HepG2 (cell line): Measurements from ENCODE around the gene PIEZO2. TPM values are rescaled to one million over a fixed set of nuclear protein-coding genes. Genes with fewer than 3 reads are reported as not detected.

Experiments
- ATAC-seq: fragments of 200-7000 bp; cut with Tn5 transposase; 3 replicates; pipeline ENCODE4 v1.9.1; 2020; ENCODE audit warnings: mild to moderate bottlenecking, moderate library complexity
- BruUV-seq: library from RNA; stranded (reverse); fragments of 400-500 nt; replicated peaks from 2 replicates; lab custom pipeline; 2021; lab: Mats Ljungman, UMichigan
- CTCF ChIA-PET: fragments of 300-600 bp; formaldehyde crosslinking; extraction: SDS; loops from one replicate; lab custom pipeline; 2021; ENCODE audit warnings: low total read pairs, inconsistent platforms, low intra/inter-chr PET ratio; lab: Yijun Ruan, JAX
- POLR2A ChIA-PET: fragments of 350-600 bp; sonication (Branson Sonifier 250); formaldehyde crosslinking; loops from one replicate; lab custom pipeline; 2020; ENCODE audit warnings: antibody characterized with exemption, inconsistent platforms; lab: Yijun Ruan, JAX
- DNase-seq: peaks from one replicate; pipeline ENCODE4 v3.0.0-alpha.2; 2015; ENCODE audit warnings: low spot score
- FAIRE-seq: peaks from 3 replicates; lab custom pipeline; 2011; peaks lifted over from hg19 to GRCh38; lab: Jason Lieb, UNC
- H2AFZ ChIP-seq: one replicate; pipeline ENCODE4 v1.6.1; 2011; ENCODE audit warnings: low read length, inconsistent platforms
- H3K27ac ChIP-seq: fragments of 300-600 bp; 3 replicates; pipeline ENCODE4 v1.8.0; 2011; ENCODE audit warnings: mixed run types, mild to moderate bottlenecking, mixed read lengths, low read length, inconsistent platforms; ENCODE audit not compliant: insufficient read depth; ENCODE audit errors: extremely low read length
- H3K27me3 ChIP-seq, 2 experiments: fragments of 200-600 bp in 1 of 2; 2 replicates in 1 of 2; 3 replicates in 1 of 2; pipeline versions ENCODE4 v1.6.0 to v1.8.0; 2011; ENCODE audit warnings: low read length in 2 of 2, mild to moderate bottlenecking in 2 of 2, moderate library complexity in 2 of 2, inconsistent platforms in 1 of 2; ENCODE audit not compliant: insufficient read depth in 2 of 2, control insufficient read depth in 1 of 2
- H3K36me3 ChIP-seq, 2 experiments: fragments of 200-600 bp in 1 of 2; replicated peaks in 1 of 2; 2 replicates in 1 of 2; 3 replicates in 1 of 2; pipeline versions ENCODE4 v1.5.1 to v1.8.0; 2011; ENCODE audit warnings: low read length in 2 of 2, inconsistent platforms in 1 of 2; ENCODE audit not compliant: insufficient read depth in 2 of 2, control insufficient read depth in 1 of 2
- H3K4me1 ChIP-seq: 2 replicates; pipeline ENCODE4 v1.5.1; 2012; ENCODE audit warnings: low read length, inconsistent platforms; ENCODE audit not compliant: insufficient read depth
- H3K4me2 ChIP-seq: 2 replicates; pipeline ENCODE4 v1.6.0; 2011; ENCODE audit warnings: low read depth, low read length, inconsistent platforms
- H3K4me3 ChIP-seq, 3 experiments: fragments of 200-600 bp in 1 of 3; sonication (generic), shearing (Covaris generic) in 1 of 3; replicated peaks in 1 of 3; 2 replicates each; pipeline ENCODE4 v1.5.1; 2011 to 2016; ENCODE audit warnings: low read length in 3 of 3, inconsistent platforms in 2 of 3, low read depth in 2 of 3, mild to moderate bottlenecking in 2 of 3, control low read depth in 1 of 3, mixed read lengths in 1 of 3; ENCODE audit not compliant: insufficient read depth in 1 of 3
- H3K79me2 ChIP-seq: one replicate; pipeline ENCODE4 v1.6.1; 2011; ENCODE audit warnings: low read length, inconsistent platforms; ENCODE audit not compliant: insufficient read depth
- H3K9ac ChIP-seq: 2 replicates; pipeline ENCODE4 v1.6.0; 2011; ENCODE audit warnings: mild to moderate bottlenecking, low read depth, low read length, inconsistent platforms; ENCODE audit not compliant: insufficient read depth
- H3K9me3 ChIP-seq: 2 replicates; pipeline ENCODE4 v1.5.1; 2012; ENCODE audit warnings: mild to moderate bottlenecking, low read length
- H4K20me1 ChIP-seq: 2 replicates; pipeline ENCODE4 v1.6.0; 2011; ENCODE audit warnings: inconsistent platforms, mild to moderate bottlenecking, low read length, moderate library complexity; ENCODE audit not compliant: insufficient read depth
- EED ChIP-seq: sonication (generic); formaldehyde crosslinking; IDR thresholded peaks from 2 replicates; pipeline ENCODE4 v1.5.0; 2020; ENCODE audit warnings: mild to moderate bottlenecking, missing genetic modification reagents
- GPN1 ChIP-seq: sonication (generic); formaldehyde crosslinking; IDR thresholded peaks from 2 replicates; pipeline ENCODE4 v1.5.1; 2020; ENCODE audit warnings: missing genetic modification reagents, borderline replicate concordance
- KDM3A ChIP-seq: IDR thresholded peaks from 2 replicates; pipeline ENCODE4 v1.6.1; 2018; ENCODE audit warnings: low read depth, missing compliant biosample characterization
- SMAD3 ChIP-seq: sonication (generic); formaldehyde crosslinking; IDR thresholded peaks from 2 replicates; pipeline ENCODE4 v1.4.0; 2020; ENCODE audit warnings: missing genetic modification reagents
- TOPORS ChIP-seq: sonication (generic); formaldehyde crosslinking; IDR thresholded peaks from 2 replicates; pipeline ENCODE4 v1.8.0; 2023; ENCODE audit warnings: mild to moderate bottlenecking, missing genetic modification reagents
- ZBTB7B ChIP-seq: sonication (generic); formaldehyde crosslinking; IDR thresholded peaks from 2 replicates; pipeline ENCODE4 v1.4.0; 2020; ENCODE audit warnings: missing genetic modification reagents
- ZFP36L2 ChIP-seq: sonication (generic); formaldehyde crosslinking; IDR thresholded peaks from 2 replicates; pipeline ENCODE4 v1.4.0; 2020; ENCODE audit warnings: missing genetic modification reagents
- ZNF446 ChIP-seq: sonication (generic); formaldehyde crosslinking; IDR thresholded peaks from 2 replicates; pipeline ENCODE4 v1.5.0; 2020; ENCODE audit warnings: mild to moderate bottlenecking, missing genetic modification reagents
- ZNF816 ChIP-seq: sonication (generic); formaldehyde crosslinking; IDR thresholded peaks from 2 replicates; pipeline ENCODE4 v1.8.0; 2022; ENCODE audit warnings: missing genetic modification reagents, mild to moderate bottlenecking, borderline replicate concordance
- WGBS: methylation state at CpG from one replicate; pipeline ENCODE4 v1.1.6; 2017; ENCODE audit warnings: low lambda C conversion rate; 5-methylcytosine and 5-hydroxymethylcytosine counted together
- in situ Hi-C: cut with HindIII; loops from 2 replicates; pipeline ENCODE4 v1.10.0; 2017; ENCODE audit warnings: low pct_unique_long_range_greater_than_20kb; ENCODE audit not compliant: extremely low pct_ligation_motif_present
- intact Hi-C: fragments of 100-400 bp; cut with micrococcal nuclease; formaldehyde crosslinking; loops from one replicate; pipeline ENCODE4 v1.10.0; 2022; ENCODE audit not compliant: unreplicated experiment
- polyA plus RNA-seq, 8 experiments: library from polyadenylated mRNA; depleted of rRNA in 3 of 8; stranded (reverse) in 7 of 8; unstranded in 1 of 8; fragments of >200 nt; fragmentation: Illumina TruSeq in 4 of 8; extraction: Trizol in 4 of 8; gene quantifications; 2 replicates each; pipeline versions ENCODE4 v1.2.1 to v1.2.3, GENCODE V29; 2011 to 2016; ENCODE audit warnings: low read depth in 4 of 8, missing spikeins in 1 of 8, mixed read lengths in 1 of 8; ENCODE audit not compliant: insufficient read depth in 1 of 8
- total RNA-seq, 5 experiments: library from RNA; depleted of rRNA; stranded (reverse); fragments of >200 nt; fragmentation: Illumina TruSeq; extraction: Trizol; gene quantifications; 2 replicates each; pipeline ENCODE4 v1.2.3, GENCODE V29; 2016; ENCODE audit warnings: low read depth in 1 of 5
- TF ChIP-seq, protein P1 (sequence below): IDR thresholded peaks from 2 replicates; pipeline ENCODE4 v1.6.1; 2016; ENCODE audit warnings: mild to moderate bottlenecking
- TF ChIP-seq, protein P2 (sequence below): sonication (generic); formaldehyde crosslinking; IDR thresholded peaks from 2 replicates; pipeline ENCODE4 v1.5.0; 2020; ENCODE audit warnings: mild to moderate bottlenecking, missing genetic modification reagents
- TF ChIP-seq, protein P3 (sequence below): sonication (generic); formaldehyde crosslinking; IDR thresholded peaks from 2 replicates; pipeline ENCODE4 v1.8.0; 2023; ENCODE audit warnings: mild to moderate bottlenecking, missing genetic modification reagents

The PIEZO2 gene
- total and polyA plus RNA-seq, 2 of the 13 experiments (the other 11 are each of a cell fraction or from before 2014, with no cell fraction given): 15.2 to 27.2 TPM

DNA sequence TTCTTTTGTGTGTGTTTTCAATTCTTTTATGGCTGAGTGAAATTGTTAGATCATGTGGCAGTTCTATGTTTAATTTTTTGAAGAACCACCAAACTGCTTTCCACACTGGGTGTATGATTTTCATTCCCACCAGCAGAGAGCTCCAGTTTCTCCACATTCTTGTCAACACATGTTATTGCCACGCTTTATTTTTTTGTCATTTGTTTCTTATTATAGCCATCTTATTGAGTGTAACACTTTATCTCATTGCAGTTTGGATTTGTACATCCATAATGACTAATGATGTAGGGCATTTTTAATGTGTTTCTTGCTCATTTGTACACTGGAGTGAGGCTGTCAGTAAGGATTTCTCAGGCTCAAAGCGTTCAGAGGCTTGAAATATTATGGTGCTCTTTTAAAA is 184.2 kb downstream of the PIEZO2 start:
- ATAC-seq: no peak
- no peak for DNase-seq
- Histone ChIP-seq H3K36me3 (no peaks in the 10 kb centered on the region), H3K4me3 (no peak overlapping the region), H3K79me2 (no peaks in the 10 kb centered on the region), H3K9me3 (no peaks in the 10 kb centered on the region), H3K4me1 (no peaks in the 10 kb centered on the region), H3K9ac (no peak overlapping the region), H3K27ac (no peak overlapping the region), H3K4me2 (no peak overlapping the region), H2AFZ (no peak overlapping the region), H4K20me1 (no peaks in the 10 kb centered on the region), H3K27me3 (no peaks in the 10 kb centered on the region)
- intact Hi-C loops: no loop called here
- CTCF ChIA-PET: no interaction called here
- in situ Hi-C loops: no loop called here
- 90% methylated on average over 2 of the region's 2 CpGs for WGBS
- BruUV-seq: no TSS peak
- TF ChIP-seq ZNF446: no peak
- TF ChIP-seq, protein P1, sequence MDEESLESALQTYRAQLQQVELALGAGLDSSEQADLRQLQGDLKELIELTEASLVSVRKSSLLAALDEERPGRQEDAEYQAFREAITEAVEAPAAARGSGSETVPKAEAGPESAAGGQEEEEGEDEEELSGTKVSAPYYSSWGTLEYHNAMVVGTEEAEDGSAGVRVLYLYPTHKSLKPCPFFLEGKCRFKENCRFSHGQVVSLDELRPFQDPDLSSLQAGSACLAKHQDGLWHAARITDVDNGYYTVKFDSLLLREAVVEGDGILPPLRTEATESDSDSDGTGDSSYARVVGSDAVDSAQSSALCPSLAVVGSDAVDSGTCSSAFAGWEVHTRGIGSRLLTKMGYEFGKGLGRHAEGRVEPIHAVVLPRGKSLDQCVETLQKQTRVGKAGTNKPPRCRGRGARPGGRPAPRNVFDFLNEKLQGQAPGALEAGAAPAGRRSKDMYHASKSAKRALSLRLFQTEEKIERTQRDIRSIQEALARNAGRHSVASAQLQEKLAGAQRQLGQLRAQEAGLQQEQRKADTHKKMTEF (CRISPR knock-in tag): no peak
- TF ChIP-seq ZNF816 (CRISPR knock-in tag): no peak
- TF ChIP-seq, protein P2, sequence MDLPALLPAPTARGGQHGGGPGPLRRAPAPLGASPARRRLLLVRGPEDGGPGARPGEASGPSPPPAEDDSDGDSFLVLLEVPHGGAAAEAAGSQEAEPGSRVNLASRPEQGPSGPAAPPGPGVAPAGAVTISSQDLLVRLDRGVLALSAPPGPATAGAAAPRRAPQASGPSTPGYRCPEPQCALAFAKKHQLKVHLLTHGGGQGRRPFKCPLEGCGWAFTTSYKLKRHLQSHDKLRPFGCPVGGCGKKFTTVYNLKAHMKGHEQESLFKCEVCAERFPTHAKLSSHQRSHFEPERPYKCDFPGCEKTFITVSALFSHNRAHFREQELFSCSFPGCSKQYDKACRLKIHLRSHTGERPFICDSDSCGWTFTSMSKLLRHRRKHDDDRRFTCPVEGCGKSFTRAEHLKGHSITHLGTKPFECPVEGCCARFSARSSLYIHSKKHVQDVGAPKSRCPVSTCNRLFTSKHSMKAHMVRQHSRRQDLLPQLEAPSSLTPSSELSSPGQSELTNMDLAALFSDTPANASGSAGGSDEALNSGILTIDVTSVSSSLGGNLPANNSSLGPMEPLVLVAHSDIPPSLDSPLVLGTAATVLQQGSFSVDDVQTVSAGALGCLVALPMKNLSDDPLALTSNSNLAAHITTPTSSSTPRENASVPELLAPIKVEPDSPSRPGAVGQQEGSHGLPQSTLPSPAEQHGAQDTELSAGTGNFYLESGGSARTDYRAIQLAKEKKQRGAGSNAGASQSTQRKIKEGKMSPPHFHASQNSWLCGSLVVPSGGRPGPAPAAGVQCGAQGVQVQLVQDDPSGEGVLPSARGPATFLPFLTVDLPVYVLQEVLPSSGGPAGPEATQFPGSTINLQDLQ: no peak
- no peak for TF ChIP-seq SMAD3
- no peak for TF ChIP-seq ZBTB7B (CRISPR knock-in tag)
- no peak for TF ChIP-seq TOPORS (CRISPR knock-in tag)
- TF ChIP-seq, protein P3, sequence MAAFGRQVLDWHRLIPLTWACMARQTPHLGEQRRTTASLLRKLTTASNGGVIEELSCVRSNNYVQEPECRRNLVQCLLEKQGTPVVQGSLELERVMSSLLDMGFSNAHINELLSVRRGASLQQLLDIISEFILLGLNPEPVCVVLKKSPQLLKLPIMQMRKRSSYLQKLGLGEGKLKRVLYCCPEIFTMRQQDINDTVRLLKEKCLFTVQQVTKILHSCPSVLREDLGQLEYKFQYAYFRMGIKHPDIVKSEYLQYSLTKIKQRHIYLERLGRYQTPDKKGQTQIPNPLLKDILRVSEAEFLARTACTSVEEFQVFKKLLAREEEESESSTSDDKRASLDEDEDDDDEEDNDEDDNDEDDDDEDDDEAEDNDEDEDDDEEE (CRISPR knock-in tag): no peak
- TF ChIP-seq KDM3A (CRISPR knock-in tag): no peak
- no peak for TF ChIP-seq GPN1 (CRISPR knock-in tag)
- TF ChIP-seq EED: no peak
- TF ChIP-seq ZFP36L2 (CRISPR knock-in tag): no peak
- POLR2A ChIA-PET: no interaction called here
- FAIRE-seq: no peak
